A549 (cell line): ENCODE results near the gene ACOXL. TPM values are rescaled to one million over a fixed set of nuclear protein-coding genes. Genes with fewer than 3 reads are reported as not detected.

Source experiments
- ATAC-seq, 2 experiments: fragments of 200-7000 bp in 1 of 2; fragments of >200 bp in 1 of 2; cut with Nextera tagmentation in 1 of 2; cut with Tn5 transposase in 1 of 2; 3 replicates each; pipeline versions ENCODE4 v1.8.0 to v1.9.1; 2018 to 2020; ENCODE audit warnings: mild to moderate bottlenecking in 1 of 2, moderate library complexity in 1 of 2
- CTCF ChIA-PET: fragments of 300-600 bp; sonication (Branson Sonifier 250); formaldehyde crosslinking; extraction: SDS; loops from one replicate; lab custom pipeline; 2021; ENCODE audit warnings: antibody characterized with exemption, inconsistent platforms; lab: Yijun Ruan, JAX
- POLR2A ChIA-PET: fragments of 350-600 bp; formaldehyde crosslinking; extraction: SDS; loops from one replicate; lab custom pipeline; 2021; ENCODE audit warnings: antibody characterized with exemption, inconsistent platforms; lab: Yijun Ruan, JAX
- DNase-seq, 2 experiments: peaks; one replicate each; pipeline versions ENCODE4 v3.0.0 to v3.0.0-alpha.2; 2011 to 2016; ENCODE audit warnings: low read depth in 1 of 2, low spot score in 1 of 2
- FAIRE-seq: peaks from 2 replicates; lab custom pipeline; 2011; peaks lifted over from hg19 to GRCh38; lab: Jason Lieb, UNC
- H3K27ac ChIP-seq, 2 experiments: fragments of >200 bp; sonication (Bioruptor Twin); formaldehyde crosslinking; 3 replicates each; pipeline ENCODE4 v1.5.1; 2016 to 2017
- H3K4me1 ChIP-seq: fragments of >200 bp; sonication (Bioruptor Twin); formaldehyde crosslinking; 3 replicates; pipeline ENCODE4 v1.6.1; 2016
- H3K4me2 ChIP-seq: fragments of >200 bp; sonication (Bioruptor Twin); formaldehyde crosslinking; 3 replicates; pipeline ENCODE4 v1.6.1; 2016
- H3K4me3 ChIP-seq: fragments of >200 bp; sonication (Bioruptor Twin); formaldehyde crosslinking; 3 replicates; pipeline ENCODE4 v1.5.1; 2016
- H3K9me3 ChIP-seq: fragments of >200 bp; sonication (Bioruptor Twin); formaldehyde crosslinking; 3 replicates; pipeline ENCODE4 v1.6.1; 2016
- CBX2 ChIP-seq: fragments of 200-600 bp; sonication (generic); IDR thresholded peaks from 2 replicates; pipeline ENCODE4 v1.6.1; 2016; ENCODE audit warnings: low read depth, mild to moderate bottlenecking, borderline replicate concordance
- CBX8 ChIP-seq: fragments of 200-600 bp; sonication (generic); IDR thresholded peaks from 2 replicates; pipeline ENCODE4 v1.6.1; 2016
- CEBPB ChIP-seq, 2 experiments: fragments of >200 bp in 1 of 2; sonication (Bioruptor Twin) in 1 of 2; formaldehyde crosslinking in 1 of 2; IDR thresholded peaks; 2 replicates each; pipeline ENCODE4 v1.6.1; 2012 to 2016
- EHF ChIP-seq: fragments of 250-450 bp; sonication (Bioruptor Pico); IDR thresholded peaks from 2 replicates; pipeline ENCODE4 v1.5.0; 2020; ENCODE audit warnings: mild to moderate bottlenecking
- EHMT2 ChIP-seq: fragments of 200-600 bp; sonication (generic); IDR thresholded peaks from 2 replicates; pipeline ENCODE4 v1.6.1; 2016; ENCODE audit warnings: antibody characterized with exemption, low read depth, mild to moderate bottlenecking, moderate library complexity
- EP300 ChIP-seq, 2 experiments: fragments of >200 bp; sonication (Bioruptor Twin); formaldehyde crosslinking; IDR thresholded peaks; 2 replicates in 1 of 2; 3 replicates in 1 of 2; pipeline ENCODE4 v1.6.1; 2016 to 2017
- ESRRA ChIP-seq: fragments of 150-350 bp; IDR thresholded peaks from 2 replicates; pipeline ENCODE4 v1.6.1; 2014; ENCODE audit warnings: mild to moderate bottlenecking, low read length, borderline replicate concordance
- FOSL2 ChIP-seq, 2 experiments: fragments of 450-650 bp in 1 of 2; fragments of >200 bp in 1 of 2; sonication (Bioruptor Twin) in 1 of 2; formaldehyde crosslinking; IDR thresholded peaks; 2 replicates each; pipeline versions ENCODE4 v1.5.0 to v1.6.1; 2016 to 2020; ENCODE audit warnings: mild to moderate bottlenecking in 1 of 2, moderate library complexity in 1 of 2
- HDAC2 ChIP-seq: fragments of 200-600 bp; sonication (generic); IDR thresholded peaks from 2 replicates; pipeline ENCODE4 v1.6.1; 2016
- HEYL ChIP-seq: fragments of 250-450 bp; sonication (Bioruptor Pico); IDR thresholded peaks from 2 replicates; pipeline ENCODE4 v1.8.0; 2021; ENCODE audit warnings: mild to moderate bottlenecking, moderate library complexity
- HOXA7 ChIP-seq: fragments of 250-450 bp; sonication (Bioruptor Pico); IDR thresholded peaks from 2 replicates; pipeline ENCODE4 v1.5.0; 2020; ENCODE audit warnings: mild to moderate bottlenecking, moderate library complexity
- HOXB13 ChIP-seq: fragments of 250-450 bp; sonication (Bioruptor Pico); IDR thresholded peaks from 2 replicates; pipeline ENCODE4 v1.5.0; 2020; ENCODE audit warnings: low read depth, mild to moderate bottlenecking, moderate library complexity
- HOXB5 ChIP-seq: fragments of 250-450 bp; sonication (Bioruptor Pico); IDR thresholded peaks from 2 replicates; pipeline ENCODE4 v1.5.0; 2020; ENCODE audit warnings: mild to moderate bottlenecking, moderate library complexity
- JUNB ChIP-seq: fragments of >200 bp; sonication (Bioruptor Twin); formaldehyde crosslinking; IDR thresholded peaks from 2 replicates; pipeline ENCODE4 v1.6.1; 2016
- KDM1A ChIP-seq: fragments of 200-600 bp; sonication (generic); IDR thresholded peaks from 2 replicates; pipeline ENCODE4 v1.6.1; 2016; ENCODE audit warnings: low read depth, mild to moderate bottlenecking
- MAFK ChIP-seq: fragments of 450-650 bp; IDR thresholded peaks from 2 replicates; pipeline ENCODE4 v1.6.1; 2014; ENCODE audit not compliant: partially characterized antibody
- MAZ ChIP-seq: fragments of 150-350 bp; IDR thresholded peaks from 2 replicates; pipeline ENCODE4 v1.6.1; 2014; ENCODE audit warnings: antibody characterized with exemption, low read depth, low read length, borderline replicate concordance
- MYC ChIP-seq: IDR thresholded peaks from 2 replicates; pipeline ENCODE4 v1.6.1; 2012; ENCODE audit warnings: mild to moderate bottlenecking, inconsistent platforms, low read length, improper control_type of control experiment, borderline replicate concordance
- NFE2L2 ChIP-seq: fragments of 150-350 bp; conservative IDR thresholded peaks from 2 replicates; pipeline ENCODE4 v1.6.1; 2014; ENCODE audit warnings: low read length
- RCOR1 ChIP-seq: fragments of 150-350 bp; IDR thresholded peaks from 2 replicates; pipeline ENCODE4 v1.6.1; 2014; ENCODE audit warnings: antibody characterized with exemption, low read length, low read depth
- REST ChIP-seq: fragments of 200-600 bp; sonication (generic); IDR thresholded peaks from 2 replicates; pipeline ENCODE4 v1.6.1; 2016; ENCODE audit warnings: antibody characterized with exemption, mild to moderate bottlenecking, moderate library complexity
- SMC3 ChIP-seq: fragments of >200 bp; sonication (Bioruptor Twin); formaldehyde crosslinking; IDR thresholded peaks from 3 replicates; pipeline ENCODE4 v1.6.1; 2018; ENCODE audit warnings: inconsistent platforms
- ZFP36 ChIP-seq: fragments of 450-650 bp; IDR thresholded peaks from 2 replicates; pipeline ENCODE4 v1.6.1; 2014; ENCODE audit warnings: borderline replicate concordance; ENCODE audit not compliant: partially characterized antibody
- ZNF302 ChIP-seq: fragments of 250-450 bp; sonication (Bioruptor Pico); IDR thresholded peaks from 2 replicates; pipeline ENCODE4 v1.9.0; 2021; ENCODE audit warnings: inconsistent platforms, mild to moderate bottlenecking, moderate library complexity
- ZSCAN20 ChIP-seq: fragments of 250-450 bp; sonication (Bioruptor Pico); IDR thresholded peaks from 2 replicates; pipeline ENCODE4 v1.8.0; 2022; ENCODE audit warnings: mild to moderate bottlenecking, moderate library complexity
- WGBS: methylation state at CpG from one replicate; pipeline ENCODE4 v1.1.6; 2017; ENCODE audit errors: missing lambda C conversion rate; 5-methylcytosine and 5-hydroxymethylcytosine counted together
- polyA plus RNA-seq, 4 experiments: library from polyadenylated mRNA; depleted of rRNA in 3 of 4; stranded (reverse); fragments of >200 nt; fragmentation: RNase III in 1 of 4; extraction: RNeasy Plus Mini Kit Qiagen cat#74134 plus additional on column Dnase treatment in 1 of 4; gene quantifications; 2 replicates in 3 of 4; 3 replicates in 1 of 4; pipeline ENCODE4 v1.2.3, GENCODE V29; 2011 to 2017
- TF ChIP-seq, protein P1 (sequence below): fragments of >200 bp; sonication (Bioruptor Twin); formaldehyde crosslinking; IDR thresholded peaks from 3 replicates; pipeline ENCODE4 v1.5.1; 2016

Gene ACOXL
- polyA plus RNA-seq, 2 of the 4 experiments (the other 2 are of a cell fraction): not detected

DNA sequence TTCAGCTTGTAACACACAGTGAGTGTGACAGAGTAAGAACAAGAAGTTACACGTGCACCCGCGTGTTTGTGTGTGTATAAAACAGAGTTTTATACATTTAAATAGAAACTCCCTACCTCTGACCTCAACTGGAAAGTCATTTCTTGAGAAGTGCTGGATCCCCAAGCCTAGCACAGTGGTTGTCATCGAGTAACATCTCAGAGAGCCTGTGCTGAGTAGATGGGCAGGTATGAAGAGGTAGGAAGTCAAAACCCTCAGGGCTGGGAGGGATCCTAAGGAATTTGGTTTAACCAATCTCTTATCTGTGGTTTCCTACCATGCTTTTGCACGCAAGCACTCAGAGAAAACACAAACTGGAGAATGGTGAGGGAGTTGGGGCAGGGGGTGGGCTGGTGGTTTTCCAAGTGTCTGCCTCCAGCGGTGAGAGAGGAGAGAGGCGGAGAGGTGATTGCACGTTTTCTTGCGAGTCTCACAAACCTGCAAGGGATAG is 9.2 kb downstream of the ACOXL start:
- Histone ChIP-seq H3K4me1 (no peaks in the 10 kb centered on the region), H3K9me3 (no peaks in the 10 kb centered on the region)
- TF ChIP-seq CBX2: no peak
- no peak for TF ChIP-seq HEYL (CRISPR knock-in tag)
- no peak for TF ChIP-seq EP300 (IDR thresholded peaks at IDR 0.05)
- TF ChIP-seq HOXB13 (CRISPR knock-in tag): no peak
- no peak for TF ChIP-seq ZNF302 (CRISPR knock-in tag)
- TF ChIP-seq HDAC2: no peak
- no peak for TF ChIP-seq MAFK
- no peak for TF ChIP-seq CEBPB (IDR thresholded peaks at IDR 0.05)
- no peak for TF ChIP-seq ESRRA
- TF ChIP-seq CBX8: no peak
- no peak for TF ChIP-seq SMC3
- no peak for TF ChIP-seq RCOR1
- no peak for TF ChIP-seq MYC
- TF ChIP-seq EHF: no peak
- TF ChIP-seq FOSL2 (IDR thresholded peaks at IDR 0.05): no peak
- TF ChIP-seq FOSL2 (CRISPR knock-in tag; IDR thresholded peaks at IDR 0.05): no peak
- no peak for TF ChIP-seq REST
- no peak for TF ChIP-seq HOXB5 (CRISPR knock-in tag)
- TF ChIP-seq, all 56 proteins: peak for 0
- ATAC-seq: no peak
- no peak overlapping the region for H3K4me2 ChIP-seq
- no peak overlapping the region for H3K4me3 ChIP-seq
- ChIA-PET POLR2A (no interaction called here), CTCF (interaction anchor here (1.8 kb wide), 1 partner anchor 14 kb away, joined by 8 read pairs; no protein-coding TSS in a partner anchor)
- no peak for DNase-seq
- WGBS: 41% methylated on average over 9 of the region's 9 CpGs
- H3K27ac ChIP-seq: no peak overlapping the region
- FAIRE-seq: no peak

- no peak for TF ChIP-seq ZFP36
- no peak for TF ChIP-seq ZNF302 (CRISPR knock-in tag)
- TF ChIP-seq HDAC2: no peak
- no peak for TF ChIP-seq KDM1A
- TF ChIP-seq MAZ: no peak
- TF ChIP-seq HOXA7 (CRISPR knock-in tag): no peak
- TF ChIP-seq NFE2L2: no peak
- no peak for TF ChIP-seq EHMT2
- TF ChIP-seq REST: no peak
- TF ChIP-seq JUNB: no peak
- no peak for TF ChIP-seq ZSCAN20 (CRISPR knock-in tag)
- TF ChIP-seq CBX2: no peak
- TF ChIP-seq, protein P1, sequence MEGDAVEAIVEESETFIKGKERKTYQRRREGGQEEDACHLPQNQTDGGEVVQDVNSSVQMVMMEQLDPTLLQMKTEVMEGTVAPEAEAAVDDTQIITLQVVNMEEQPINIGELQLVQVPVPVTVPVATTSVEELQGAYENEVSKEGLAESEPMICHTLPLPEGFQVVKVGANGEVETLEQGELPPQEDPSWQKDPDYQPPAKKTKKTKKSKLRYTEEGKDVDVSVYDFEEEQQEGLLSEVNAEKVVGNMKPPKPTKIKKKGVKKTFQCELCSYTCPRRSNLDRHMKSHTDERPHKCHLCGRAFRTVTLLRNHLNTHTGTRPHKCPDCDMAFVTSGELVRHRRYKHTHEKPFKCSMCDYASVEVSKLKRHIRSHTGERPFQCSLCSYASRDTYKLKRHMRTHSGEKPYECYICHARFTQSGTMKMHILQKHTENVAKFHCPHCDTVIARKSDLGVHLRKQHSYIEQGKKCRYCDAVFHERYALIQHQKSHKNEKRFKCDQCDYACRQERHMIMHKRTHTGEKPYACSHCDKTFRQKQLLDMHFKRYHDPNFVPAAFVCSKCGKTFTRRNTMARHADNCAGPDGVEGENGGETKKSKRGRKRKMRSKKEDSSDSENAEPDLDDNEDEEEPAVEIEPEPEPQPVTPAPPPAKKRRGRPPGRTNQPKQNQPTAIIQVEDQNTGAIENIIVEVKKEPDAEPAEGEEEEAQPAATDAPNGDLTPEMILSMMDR: no peak
- no peak for TF ChIP-seq FOSL2 (IDR thresholded peaks at IDR 0.05)
- TF ChIP-seq FOSL2 (CRISPR knock-in tag; IDR thresholded peaks at IDR 0.05): no peak
- H3K4me3 ChIP-seq: no peak overlapping the region
- CTCF ChIA-PET: interaction anchor here (1.8 kb wide), 1 partner anchor 13 kb away, joined by 8 read pairs; no protein-coding TSS in a partner anchor
Observed at GRCh38 chr2:110742412-110742811, 10.0 kb downstream of the ACOXL start.

More at GRCh38 chr2:110742412-110742811, 10.0 kb downstream of the ACOXL start:
- 10% methylated on average over 2 of the region's 2 CpGs for WGBS
- H3K4me2 ChIP-seq: no peak overlapping the region
- H3K27ac ChIP-seq: no peak overlapping the region
- DNase-seq (no peak), FAIRE-seq (no peak), ATAC-seq (no peak)
- no peaks in the 10 kb centered on the region for H3K9me3 ChIP-seq
- no peaks in the 10 kb centered on the region for H3K4me1 ChIP-seq
- POLR2A ChIA-PET: no interaction called here
